CD4-positive, alpha-beta T cell (primary cell): ENCODE data around the gene CCDC51. TPM values are rescaled to one million over a fixed set of nuclear protein-coding genes. Genes with fewer than 3 reads are reported as not detected.

ENCODE experiments used
- ATAC-seq: fragments of 200-7000 bp; cut with Tn5 transposase; one replicate; pipeline ENCODE4 v1.10.0; 2022; ENCODE audit warnings: mild to moderate bottlenecking; ENCODE audit not compliant: poor library complexity
- CTCF ChIA-PET: fragments of 350-600 bp; sonication (Branson Sonifier 250); formaldehyde crosslinking; loops from one replicate; lab custom pipeline; 2021; ENCODE audit warnings: antibody characterized with exemption, inconsistent platforms; lab: Charles Lee
- POLR2A ChIA-PET: fragments of 350-600 bp; sonication (Branson Sonifier 250); formaldehyde crosslinking; loops from one replicate; lab custom pipeline; 2021; ENCODE audit warnings: antibody characterized with exemption, inconsistent platforms; lab: Charles Lee
- DNase-seq, 14 experiments: peaks; one replicate each; pipeline ENCODE4 v3.0.0-alpha.2; 2013 to 2020; ENCODE audit warnings: mixed read lengths in 2 of 14
- H3K27ac ChIP-seq, 2 donors: one replicate each; pipeline versions ENCODE4 v1.5.1 to v1.7.0; 2013; ENCODE audit warnings: low read length in 2 of 2, low read depth in 1 of 2, mild to moderate bottlenecking in 1 of 2
- H3K27me3 ChIP-seq, 2 experiments: 1 replicate in 1 of 2; 2 replicates in 1 of 2; pipeline versions ENCODE4 v1.6.1 to v1.7.0; 2013; ENCODE audit warnings: low read length in 2 of 2, control low read depth in 1 of 2, mild to moderate bottlenecking in 1 of 2, moderate library complexity in 1 of 2; ENCODE audit not compliant: insufficient read depth in 2 of 2, control insufficient read depth in 1 of 2
- H3K36me3 ChIP-seq: one replicate; pipeline ENCODE4 v1.6.1; 2013; ENCODE audit warnings: low read length, control low read depth; ENCODE audit not compliant: insufficient read depth
- H3K4me1 ChIP-seq: one replicate; pipeline ENCODE4 v1.6.1; 2013; ENCODE audit warnings: low read length, control low read depth; ENCODE audit not compliant: insufficient read depth
- H3K4me3 ChIP-seq: one replicate; pipeline ENCODE4 v1.5.1; 2013; ENCODE audit warnings: mild to moderate bottlenecking, low read length, moderate library complexity
- H3K9me3 ChIP-seq, 2 experiments: 1 replicate in 1 of 2; 2 replicates in 1 of 2; pipeline versions ENCODE4 v1.6.1 to v1.7.0; 2013; ENCODE audit warnings: low read length in 2 of 2, mild to moderate bottlenecking in 2 of 2, control low read depth in 1 of 2, moderate library complexity in 1 of 2; ENCODE audit not compliant: control insufficient read depth in 1 of 2, insufficient read depth in 1 of 2
- H3K27ac Mint-ChIP-seq: one replicate; pipeline ENCODE4 v1.8.0; 2020; ENCODE audit warnings: mixed read lengths
- H3K27me3 Mint-ChIP-seq: one replicate; pipeline ENCODE4 v1.8.0; 2021; ENCODE audit warnings: mixed read lengths
- H3K36me3 Mint-ChIP-seq: one replicate; pipeline ENCODE4 v1.8.0; 2021; ENCODE audit warnings: low read depth, mixed read lengths
- H3K4me1 Mint-ChIP-seq: one replicate; pipeline ENCODE4 v1.8.0; 2021; ENCODE audit warnings: low read depth, mixed read lengths
- H3K4me3 Mint-ChIP-seq: one replicate; pipeline ENCODE4 v1.8.0; 2020; ENCODE audit warnings: mild to moderate bottlenecking, mixed read lengths
- H3K9me3 Mint-ChIP-seq: one replicate; pipeline ENCODE4 v1.8.0; 2020; ENCODE audit warnings: mixed read lengths
- CTCF ChIP-seq: fragments of 200-600 bp; IDR thresholded peaks from one replicate; pipeline ENCODE4 v1.8.0; 2022; ENCODE audit warnings: antibody characterized with exemption, mild to moderate bottlenecking
- intact Hi-C, 2 experiments: fragments of 100-400 bp; cut with DNase I in 1 of 2; cut with micrococcal nuclease in 1 of 2; formaldehyde crosslinking; loops; one replicate each; pipeline versions ENCODE4 v1.15.1 to v1.9.0; 2023 to 2025; cut with DNase I, micrococcal nuclease
- total RNA-seq, 174 experiments: library from RNA in 2 of 174; stranded (reverse) in 2 of 174; gene quantifications; one replicate each; pipeline ENCODE4 v1.2.3 and lab custom pipeline; 2021 to 2026

The CCDC51 gene
- total RNA-seq, 2 experiments from 2014 or later: 5.5 to 5.8 TPM

GRCh38 chr3:48419597-48419996 is 20.3 kb downstream of the CCDC51 start:
- no peaks in the 10 kb centered on the region for H3K36me3 Mint-ChIP-seq
- DNase-seq (no peak), ATAC-seq (no peak)
- Histone ChIP-seq H3K27ac (no peak overlapping the region), H3K27me3 (no peaks in the 10 kb centered on the region), H3K9me3 (no peaks in the 10 kb centered on the region), H3K4me3 (no peak overlapping the region), H3K36me3 (no peaks in the 10 kb centered on the region), H3K4me1 (no peaks in the 10 kb centered on the region)
- no peak overlapping the region for H3K27ac Mint-ChIP-seq
- no peaks in the 10 kb centered on the region for H3K4me1 Mint-ChIP-seq
- no peak for TF ChIP-seq CTCF
- H3K9me3 Mint-ChIP-seq: no peaks in the 10 kb centered on the region
- no peaks in the 10 kb centered on the region for H3K27me3 Mint-ChIP-seq
- no peak overlapping the region for H3K4me3 Mint-ChIP-seq
- intact Hi-C loops: no loop called here
- ChIA-PET CTCF (interaction anchor here (1.2 kb wide), 1 partner anchor 16 kb away, joined by 5 read pairs; no protein-coding TSS in a partner anchor), POLR2A (no interaction called here)

GRCh38 chr3:48419149-48419548 is 20.8 kb downstream of the CCDC51 start:
- Histone ChIP-seq H3K4me3 (no peak overlapping the region), H3K9me3 (no peaks in the 10 kb centered on the region), H3K27ac (no peak overlapping the region), H3K36me3 (no peaks in the 10 kb centered on the region), H3K4me1 (no peaks in the 10 kb centered on the region), H3K27me3 (no peaks in the 10 kb centered on the region)
- intact Hi-C loops: no loop called here
- no peak for ATAC-seq
- no peaks in the 10 kb centered on the region for H3K27me3 Mint-ChIP-seq
- ChIA-PET POLR2A (no interaction called here), CTCF (interaction anchor here (1.2 kb wide), 1 partner anchor 17 kb away, joined by 5 read pairs; no protein-coding TSS in a partner anchor)
- H3K4me1 Mint-ChIP-seq: no peaks in the 10 kb centered on the region
- no peaks in the 10 kb centered on the region for H3K9me3 Mint-ChIP-seq
- no peak for TF ChIP-seq CTCF
- H3K4me3 Mint-ChIP-seq: no peak overlapping the region
- no peak for DNase-seq
- no peaks in the 10 kb centered on the region for H3K36me3 Mint-ChIP-seq
- H3K27ac Mint-ChIP-seq: no peak overlapping the region

GRCh38 chr3:48418651-48419050 is 21.3 kb downstream of the CCDC51 start:
- TF ChIP-seq CTCF: no peak
- ChIA-PET CTCF (interaction anchor here (1.2 kb wide), 1 partner anchor 17 kb away, joined by 5 read pairs; no protein-coding TSS in a partner anchor), POLR2A (no interaction called here)
- DNase-seq: no peak
- H3K36me3 ChIP-seq: no peaks in the 10 kb centered on the region
- H3K27ac ChIP-seq: no peak overlapping the region
- Mint-ChIP-seq H3K4me3 (no peak overlapping the region), H3K27me3 (no peaks in the 10 kb centered on the region), H3K9me3 (no peaks in the 10 kb centered on the region), H3K36me3 (no peaks in the 10 kb centered on the region), H3K27ac (no peak overlapping the region), H3K4me1 (no peaks in the 10 kb centered on the region)
- intact Hi-C loops: no loop called here
- no peak overlapping the region for H3K4me3 ChIP-seq
- H3K9me3 ChIP-seq: no peaks in the 10 kb centered on the region
- H3K27me3 ChIP-seq: no peaks in the 10 kb centered on the region
- no peaks in the 10 kb centered on the region for H3K4me1 ChIP-seq
- no peak for ATAC-seq
